Measurements from ENCODE around the gene CTDP1.

Gene CTDP1

GRCh38 chr18:79755496-79756142, 76.0 kb downstream of the CTDP1 start:
- Histone ChIP-seq H3K36me3 (replicated peaks; ENCODE audit: insufficient read depth, low read length) (peaks cover 7% of the 10 kb centered on the region), H3K9ac (ENCODE audit: low read length) (no peak overlapping the region), H2AFZ (ENCODE audit: low read length) (no peak overlapping the region), H3K79me2 (ENCODE audit: low read length) (no peaks in the 10 kb centered on the region), H3K9me3 (replicated peaks; ENCODE audit: insufficient read depth, low read length) (no peaks in the 10 kb centered on the region), H4K20me1 (ENCODE audit: insufficient read depth, low read length) (no peaks in the 10 kb centered on the region), H3K4me1 (ENCODE audit: low read length) (no peaks in the 10 kb centered on the region), H3K27ac (ENCODE audit: low read length) (no peak overlapping the region), H3K27me3 (replicated peaks; ENCODE audit: insufficient read depth, low read length) (no peaks in the 10 kb centered on the region), H3F3A (ENCODE audit: insufficient read depth, low read length) (no peaks in the 10 kb centered on the region), H3K9me2 (replicated peaks; ENCODE audit: insufficient read depth, low read length) (no peaks in the 10 kb centered on the region), H3K4me2 (ENCODE audit: low read depth, low read length) (no peak overlapping the region), H3K4me3 (ENCODE audit: low read length) (no peak overlapping the region)
- no peak for DNase-seq
- TF ChIP-seq, protein P1, sequence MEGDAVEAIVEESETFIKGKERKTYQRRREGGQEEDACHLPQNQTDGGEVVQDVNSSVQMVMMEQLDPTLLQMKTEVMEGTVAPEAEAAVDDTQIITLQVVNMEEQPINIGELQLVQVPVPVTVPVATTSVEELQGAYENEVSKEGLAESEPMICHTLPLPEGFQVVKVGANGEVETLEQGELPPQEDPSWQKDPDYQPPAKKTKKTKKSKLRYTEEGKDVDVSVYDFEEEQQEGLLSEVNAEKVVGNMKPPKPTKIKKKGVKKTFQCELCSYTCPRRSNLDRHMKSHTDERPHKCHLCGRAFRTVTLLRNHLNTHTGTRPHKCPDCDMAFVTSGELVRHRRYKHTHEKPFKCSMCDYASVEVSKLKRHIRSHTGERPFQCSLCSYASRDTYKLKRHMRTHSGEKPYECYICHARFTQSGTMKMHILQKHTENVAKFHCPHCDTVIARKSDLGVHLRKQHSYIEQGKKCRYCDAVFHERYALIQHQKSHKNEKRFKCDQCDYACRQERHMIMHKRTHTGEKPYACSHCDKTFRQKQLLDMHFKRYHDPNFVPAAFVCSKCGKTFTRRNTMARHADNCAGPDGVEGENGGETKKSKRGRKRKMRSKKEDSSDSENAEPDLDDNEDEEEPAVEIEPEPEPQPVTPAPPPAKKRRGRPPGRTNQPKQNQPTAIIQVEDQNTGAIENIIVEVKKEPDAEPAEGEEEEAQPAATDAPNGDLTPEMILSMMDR (IDR thresholded peaks at IDR 0.05; ENCODE audit: low read length) = no peak
- no peak for TF ChIP-seq EZH2phosphoT487 (IDR thresholded peaks at IDR 0.05; ENCODE audit: low read length)
- no peak for TF ChIP-seq EZH2 (optimal IDR thresholded peaks at IDR 0.05; ENCODE audit: low read depth, low read length)

- Histone ChIP-seq H3K36me3 (replicated peaks; ENCODE audit: insufficient read depth, low read length) (peaks cover 7% of the 10 kb centered on the region), H4K20me1 (ENCODE audit: insufficient read depth, low read length) (no peaks in the 10 kb centered on the region), H2AFZ (ENCODE audit: low read length) (no peak overlapping the region), H3K27me3 (replicated peaks; ENCODE audit: insufficient read depth, low read length) (no peaks in the 10 kb centered on the region), H3K4me3 (ENCODE audit: low read length) (no peak overlapping the region), H3K9ac (ENCODE audit: low read length) (no peak overlapping the region), H3K4me1 (ENCODE audit: low read length) (no peaks in the 10 kb centered on the region), H3K9me2 (replicated peaks; ENCODE audit: insufficient read depth, low read length) (no peaks in the 10 kb centered on the region), H3K79me2 (ENCODE audit: low read length) (no peaks in the 10 kb centered on the region), H3K9me3 (replicated peaks; ENCODE audit: insufficient read depth, low read length) (no peaks in the 10 kb centered on the region), H3K27ac (ENCODE audit: low read length) (no peak overlapping the region), H3K4me2 (ENCODE audit: low read depth, low read length) (no peak overlapping the region), H3F3A (ENCODE audit: insufficient read depth, low read length) (no peaks in the 10 kb centered on the region)
- no peak for TF ChIP-seq EZH2phosphoT487 (IDR thresholded peaks at IDR 0.05; ENCODE audit: low read length)
- TF ChIP-seq EZH2 (optimal IDR thresholded peaks at IDR 0.05; ENCODE audit: low read depth, low read length) = no peak
- TF ChIP-seq, protein P1 (IDR thresholded peaks at IDR 0.05; ENCODE audit: low read length) = no peak
- no peak for DNase-seq
Observed at GRCh38 chr18:79756143-79756500, 76.5 kb downstream of the CTDP1 start.

- H3K9me3 ChIP-seq (replicated peaks; ENCODE audit: insufficient read depth, low read length) = no peaks in the 10 kb centered on the region
- no peaks in the 10 kb centered on the region for H3K27me3 ChIP-seq (replicated peaks; ENCODE audit: insufficient read depth, low read length)
- H3K9ac ChIP-seq (ENCODE audit: low read length) = no peak overlapping the region
- no peak overlapping the region for H3K4me2 ChIP-seq (ENCODE audit: low read depth, low read length)
- no peaks in the 10 kb centered on the region for H3F3A ChIP-seq (ENCODE audit: insufficient read depth, low read length)
- no peaks in the 10 kb centered on the region for H4K20me1 ChIP-seq (ENCODE audit: insufficient read depth, low read length)
- H3K79me2 ChIP-seq (ENCODE audit: low read length) = no peaks in the 10 kb centered on the region
- TF ChIP-seq EZH2 (optimal IDR thresholded peaks at IDR 0.05; ENCODE audit: low read depth, low read length) (no peak), EZH2phosphoT487 (IDR thresholded peaks at IDR 0.05; ENCODE audit: low read length) (no peak)
- TF ChIP-seq, protein P1 (IDR thresholded peaks at IDR 0.05; ENCODE audit: low read length) = no peak
- no peak overlapping the region for H3K4me3 ChIP-seq (ENCODE audit: low read length)
- peaks cover 7% of the 10 kb centered on the region for H3K36me3 ChIP-seq (replicated peaks; ENCODE audit: insufficient read depth, low read length)
- H2AFZ ChIP-seq (ENCODE audit: low read length) = no peak overlapping the region
- H3K4me1 ChIP-seq (ENCODE audit: low read length) = no peaks in the 10 kb centered on the region
- H3K9me2 ChIP-seq (replicated peaks; ENCODE audit: insufficient read depth, low read length) = no peaks in the 10 kb centered on the region
- DNase-seq = no peak
- no peak overlapping the region for H3K27ac ChIP-seq (ENCODE audit: low read length)
Observed at GRCh38 chr18:79756826-79757225, 77.2 kb downstream of the CTDP1 start.

Measured in MM.1S (cell line).